Mesendoderm (in vitro differentiated cells): ENCODE data around the gene DYNLT2B.
"Not testable (repeated sequence)": the region's sequence is repeated elsewhere in the genome, so short reads cannot be mapped to it uniquely, and the experiment has no call there.

ENCODE experiments used
- DNase-seq: peaks from one replicate; pipeline ENCODE4 v3.0.0; 2013
- H2AK5ac ChIP-seq: 2 replicates; pipeline ENCODE4 v1.6.1; 2013; ENCODE audit warnings: low read length, inconsistent platforms
- H2BK120ac ChIP-seq: 2 replicates; pipeline ENCODE4 v1.6.1; 2013; ENCODE audit warnings: low read depth, mild to moderate bottlenecking, low read length, moderate library complexity, mixed read lengths
- H2BK15ac ChIP-seq: replicated peaks from 2 replicates; pipeline ENCODE4 v1.6.1; 2013; ENCODE audit warnings: low read depth, mild to moderate bottlenecking, moderate library complexity
- H2BK5ac ChIP-seq: 2 replicates; pipeline ENCODE4 v1.6.1; 2013; ENCODE audit warnings: low read length, inconsistent platforms
- H3K18ac ChIP-seq: 2 replicates; pipeline ENCODE4 v1.6.1; 2013; ENCODE audit warnings: mild to moderate bottlenecking, low read length, mixed read lengths
- H3K23ac ChIP-seq: one replicate; pipeline ENCODE4 v1.6.1; 2013; ENCODE audit warnings: low read length
- H3K27ac ChIP-seq: 2 replicates; pipeline ENCODE4 v1.5.1; 2013; ENCODE audit warnings: low read depth, mild to moderate bottlenecking, inconsistent platforms, low read length, moderate library complexity
- H3K27me3 ChIP-seq: 2 replicates; pipeline ENCODE4 v1.6.1; 2013; ENCODE audit warnings: low read length, control low read depth, mild to moderate bottlenecking, inconsistent platforms; ENCODE audit not compliant: insufficient read depth, poor library complexity
- H3K36me3 ChIP-seq: 2 replicates; pipeline ENCODE4 v1.6.1; 2013; ENCODE audit warnings: low read length, inconsistent platforms; ENCODE audit not compliant: control insufficient read depth, insufficient read depth
- H3K4ac ChIP-seq: one replicate; pipeline ENCODE4 v1.6.1; 2013; ENCODE audit warnings: low read depth, mild to moderate bottlenecking, low read length, moderate library complexity
- H3K4me1 ChIP-seq: 2 replicates; pipeline ENCODE4 v1.6.1; 2013; ENCODE audit warnings: low read depth, low read length, inconsistent platforms; ENCODE audit not compliant: control insufficient read depth
- H3K4me2 ChIP-seq: 2 replicates; pipeline ENCODE4 v1.6.1; 2013; ENCODE audit warnings: low read length
- H3K4me3 ChIP-seq: 2 replicates; pipeline ENCODE4 v1.5.1; 2013; ENCODE audit warnings: mild to moderate bottlenecking, low read length
- H3K56ac ChIP-seq: one replicate; pipeline ENCODE4 v1.6.1; 2013; ENCODE audit warnings: low read length
- H3K79me1 ChIP-seq: 2 replicates; pipeline ENCODE4 v1.6.1; 2013; ENCODE audit warnings: low read length, inconsistent platforms
- H3K79me2 ChIP-seq: 2 replicates; pipeline ENCODE4 v1.6.1; 2013; ENCODE audit warnings: mild to moderate bottlenecking, low read length; ENCODE audit not compliant: control insufficient read depth, insufficient read depth
- H3K9ac ChIP-seq: 2 replicates; pipeline ENCODE4 v1.6.1; 2013; ENCODE audit warnings: low read length, inconsistent platforms
- H4K5ac ChIP-seq: one replicate; pipeline ENCODE4 v1.6.1; 2013; ENCODE audit warnings: low read length
- H4K8ac ChIP-seq: one replicate; pipeline ENCODE4 v1.6.1; 2013; ENCODE audit warnings: low read depth, mild to moderate bottlenecking, control low read depth, low read length, moderate library complexity
- WGBS: extraction: QIAGEN DNeasy Blood & Tissue Kit; methylation state at CpG from one replicate; pipeline ENCODE4 v1.1.7; 2013; ENCODE audit warnings: low lambda C conversion rate, missing lambda C conversion rate; ENCODE audit not compliant: insufficient coverage; ENCODE audit errors: extremely low coverage; 5-methylcytosine and 5-hydroxymethylcytosine counted together

DYNLT2B gene

DNA sequence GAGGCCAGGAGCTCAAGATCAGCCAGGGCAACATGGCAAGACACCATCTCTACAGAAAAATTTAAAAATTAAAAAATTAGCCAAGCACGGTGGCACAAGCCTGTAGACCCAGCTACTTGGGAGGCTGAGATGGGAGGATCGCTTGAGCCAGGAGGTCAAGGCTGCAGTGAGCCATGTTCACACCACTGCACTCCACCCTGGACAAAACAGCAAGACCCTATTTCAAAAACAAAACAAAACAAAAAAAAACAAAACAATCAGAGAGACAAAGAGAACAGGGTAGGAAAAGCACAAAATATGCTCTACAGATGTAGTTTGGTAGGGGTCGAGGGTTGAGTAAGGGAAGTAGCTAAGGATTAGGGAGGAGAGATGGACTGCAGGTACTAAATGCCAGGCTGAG lies 3.4 kb downstream of the DYNLT2B start:
- no peaks in the 10 kb centered on the region for H3K36me3 ChIP-seq
- no CpG with 5 or more reads among the region's 3 CpGs for WGBS
- no peaks in the 10 kb centered on the region for H3K27me3 ChIP-seq

DNA sequence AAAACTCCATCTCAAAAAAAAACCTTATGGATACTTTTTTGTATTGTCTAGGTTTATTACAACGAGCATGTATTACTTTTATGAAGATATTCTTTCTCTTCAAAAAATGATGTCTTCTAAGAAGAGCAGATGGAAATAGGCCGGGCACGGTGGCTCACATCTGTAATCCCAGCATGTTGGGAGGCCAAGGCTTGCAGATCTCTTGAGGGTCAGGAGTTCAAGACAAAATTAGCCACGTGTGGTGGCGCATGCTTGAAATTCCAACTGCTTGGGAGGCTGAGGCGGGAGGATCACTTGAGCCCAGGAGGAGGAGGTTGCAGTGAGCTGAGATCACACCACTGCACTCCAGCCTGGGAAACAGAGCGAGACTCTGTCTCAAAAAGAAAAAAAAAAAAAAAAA lies 4.0 kb downstream of the DYNLT2B start:
- H3K56ac ChIP-seq = not testable (repeated sequence)

More for the DNA sequence above, 3.4 kb downstream of the DYNLT2B start:
- Histone ChIP-seq H3K4me3 (no peak overlapping the region), H3K18ac (no peak overlapping the region), H4K8ac (no peak overlapping the region), H3K79me2 (no peaks in the 10 kb centered on the region), H4K5ac (no peak overlapping the region), H3K9ac (no peak overlapping the region), H3K79me1 (no peaks in the 10 kb centered on the region), H3K23ac (no peak overlapping the region), H3K4me2 (no peak overlapping the region), H2AK5ac (no peak overlapping the region), H3K56ac (no peak overlapping the region), H2BK5ac (no peak overlapping the region), H3K27ac (no peak overlapping the region), H2BK15ac (no peak overlapping the region), H3K4ac (no peak overlapping the region), H3K4me1 (no peaks in the 10 kb centered on the region), H2BK120ac (no peak overlapping the region)
- DNase-seq = no peak

DNA sequence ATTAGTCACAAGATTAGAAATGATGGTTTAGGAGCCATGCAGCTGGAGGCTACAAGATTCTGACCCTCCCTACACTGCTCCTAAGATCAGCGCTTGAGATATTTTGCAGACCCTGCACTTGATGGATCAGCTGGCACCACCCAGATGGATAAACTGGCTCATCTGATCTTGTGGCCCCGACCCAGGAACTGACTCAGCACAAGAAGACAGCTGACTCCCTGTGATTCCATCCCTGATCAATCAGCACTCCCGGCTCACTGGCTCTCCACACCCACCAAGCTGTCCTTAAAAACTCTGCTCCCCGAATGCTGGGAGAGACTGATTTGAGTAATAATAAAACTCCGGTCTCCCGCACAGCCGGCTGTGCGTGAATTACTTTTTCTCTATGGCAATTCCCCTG lies 15.1 kb downstream of the DYNLT2B start:
- H3K4me1 ChIP-seq, H3K36me3 ChIP-seq: not testable (repeated sequence)
- whole genome bisulfite sequencing = no CpG with 5 or more reads among the region's 8 CpGs

More for the DNA sequence above, 4.0 kb downstream of the DYNLT2B start:
- H3K4me3 ChIP-seq, H3K27ac ChIP-seq, H2AK5ac ChIP-seq, H3K4me1 ChIP-seq, H2BK120ac ChIP-seq, H3K79me1 ChIP-seq, H3K4ac ChIP-seq, H3K9ac ChIP-seq, H4K8ac ChIP-seq, H3K79me2 ChIP-seq, H3K23ac ChIP-seq, DNase-seq, H2BK15ac ChIP-seq, H2BK5ac ChIP-seq, H3K36me3 ChIP-seq, H4K5ac ChIP-seq, H3K27me3 ChIP-seq, H3K4me2 ChIP-seq, H3K18ac ChIP-seq: not testable (repeated sequence)
- whole genome bisulfite sequencing = no CpG with 5 or more reads among the region's 7 CpGs

DNA sequence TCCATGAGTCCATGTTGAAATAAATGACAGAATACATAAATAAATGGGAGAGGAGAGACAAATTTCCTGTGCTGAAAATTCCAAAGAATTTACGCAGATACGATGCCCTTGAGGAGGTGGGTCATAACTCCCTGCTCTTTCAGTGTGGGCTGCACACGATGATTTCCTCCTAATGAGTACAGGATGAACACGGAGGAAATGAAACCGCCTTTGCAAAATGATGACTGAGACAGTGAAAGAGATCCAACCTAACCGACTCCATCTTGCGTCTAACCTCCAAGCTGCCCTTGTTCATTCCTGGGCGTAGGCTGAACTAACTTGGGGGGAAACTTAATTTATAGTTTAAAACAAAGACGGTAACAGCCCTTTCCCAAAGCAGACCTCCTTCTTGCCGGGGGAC lies 15.5 kb downstream of the DYNLT2B start:
- no CpG with 5 or more reads among the region's 10 CpGs for WGBS
- not testable (repeated sequence) for H2AK5ac ChIP-seq, H4K8ac ChIP-seq, H2BK15ac ChIP-seq, DNase-seq, H3K79me2 ChIP-seq, H3K27me3 ChIP-seq, H4K5ac ChIP-seq, H3K18ac ChIP-seq, H3K56ac ChIP-seq, H3K36me3 ChIP-seq, H3K4me1 ChIP-seq, H3K9ac ChIP-seq, H3K79me1 ChIP-seq, H3K4me2 ChIP-seq, H2BK120ac ChIP-seq, H3K27ac ChIP-seq, H3K23ac ChIP-seq, H3K4me3 ChIP-seq, H2BK5ac ChIP-seq, H3K4ac ChIP-seq

More for the DNA sequence above, 15.1 kb downstream of the DYNLT2B start:
- H2BK15ac ChIP-seq, H4K5ac ChIP-seq, H3K18ac ChIP-seq, H3K4ac ChIP-seq, H3K27ac ChIP-seq, H2BK5ac ChIP-seq, H3K56ac ChIP-seq, H2AK5ac ChIP-seq, H3K23ac ChIP-seq, H3K4me3 ChIP-seq, DNase-seq, H3K4me2 ChIP-seq, H3K27me3 ChIP-seq, H3K79me1 ChIP-seq, H2BK120ac ChIP-seq, H3K79me2 ChIP-seq, H4K8ac ChIP-seq, H3K9ac ChIP-seq: not testable (repeated sequence)

DNA sequence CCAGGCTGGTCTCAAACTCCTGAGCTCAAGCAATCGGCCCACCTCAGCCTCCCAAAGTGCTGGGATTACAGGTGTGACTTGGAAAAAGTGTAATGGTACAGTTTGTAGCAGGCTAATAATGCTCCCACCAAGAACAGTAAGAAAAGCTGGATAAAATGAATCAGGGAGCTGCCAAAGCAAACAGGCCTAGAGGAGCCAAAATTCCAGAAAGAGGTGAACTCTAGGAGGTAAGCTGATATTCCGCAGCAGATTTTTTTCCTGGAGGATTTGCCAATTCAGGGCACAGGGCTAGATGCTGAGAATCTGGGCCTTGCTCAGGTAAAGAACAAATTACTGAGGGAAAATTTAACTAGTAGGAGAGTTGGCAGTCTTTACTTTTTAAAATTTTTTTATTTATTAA lies 19.5 kb downstream of the DYNLT2B start:
- no peak overlapping the region for H3K4ac ChIP-seq
- no peak for DNase-seq
- no peak overlapping the region for H3K4me3 ChIP-seq
- no peak overlapping the region for H4K8ac ChIP-seq
- no peak overlapping the region for H2BK5ac ChIP-seq
- H3K56ac ChIP-seq = no peak overlapping the region
- no peaks in the 10 kb centered on the region for H3K79me2 ChIP-seq
- no peaks in the 10 kb centered on the region for H3K27me3 ChIP-seq
- H4K5ac ChIP-seq = no peak overlapping the region
- H3K23ac ChIP-seq = no peak overlapping the region
- no CpG with 5 or more reads among the region's 2 CpGs for WGBS
- H2AK5ac ChIP-seq = no peak overlapping the region
- no peak overlapping the region for H3K4me2 ChIP-seq
- H3K79me1 ChIP-seq = no peaks in the 10 kb centered on the region
- no peak overlapping the region for H2BK15ac ChIP-seq
- no peaks in the 10 kb centered on the region for H3K36me3 ChIP-seq
- no peak overlapping the region for H3K18ac ChIP-seq
- no peak overlapping the region for H3K9ac ChIP-seq
- H3K4me1 ChIP-seq = no peaks in the 10 kb centered on the region
- H2BK120ac ChIP-seq = no peak overlapping the region
- H3K27ac ChIP-seq = no peak overlapping the region

DNA sequence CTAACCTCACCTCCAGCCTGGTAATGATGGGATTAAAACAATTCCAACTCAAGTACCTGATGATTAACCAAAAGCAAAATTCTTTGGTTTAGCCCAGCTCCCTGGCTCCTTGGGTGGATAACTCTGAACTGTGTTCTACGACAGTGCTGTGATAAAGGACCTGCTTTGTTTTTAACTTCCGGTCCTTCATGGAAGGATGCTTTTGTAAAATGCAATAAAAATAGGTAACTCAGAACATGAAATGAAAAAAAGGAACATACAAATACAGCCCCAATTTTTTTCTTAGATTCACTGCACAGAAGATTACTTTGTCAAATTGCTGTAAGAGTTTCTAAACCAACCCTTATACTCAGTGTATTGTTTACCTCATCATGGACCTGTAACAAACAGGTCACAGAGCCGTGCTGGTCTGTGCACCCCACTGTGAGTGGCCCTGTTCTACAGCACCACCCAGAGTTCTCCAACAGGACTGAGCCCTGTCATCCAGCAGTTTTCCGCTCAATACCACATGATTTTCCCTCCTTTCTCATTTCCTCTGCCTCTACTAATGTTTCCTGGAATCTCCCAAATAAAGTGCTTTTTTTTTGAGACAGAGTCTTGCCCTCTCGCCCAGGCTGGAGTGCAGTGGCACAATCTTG lies 25.6 kb downstream of the DYNLT2B start:
- Histone ChIP-seq H3K4me1 (no peaks in the 10 kb centered on the region), H3K27me3 (no peaks in the 10 kb centered on the region), H4K5ac (no peak overlapping the region), H3K18ac (no peak overlapping the region), H2BK120ac (no peak overlapping the region), H3K4ac (no peak overlapping the region), H3K4me3 (no peak overlapping the region), H3K9ac (no peak overlapping the region), H3K79me1 (no peaks in the 10 kb centered on the region), H2AK5ac (no peak overlapping the region), H3K56ac (no peak overlapping the region), H3K27ac (no peak overlapping the region), H3K23ac (no peak overlapping the region), H3K36me3 (no peaks in the 10 kb centered on the region), H3K79me2 (no peaks in the 10 kb centered on the region), H3K4me2 (no peak overlapping the region), H2BK15ac (no peak overlapping the region), H4K8ac (no peak overlapping the region), H2BK5ac (no peak overlapping the region)
- peak; percentile 53 for DNase-seq
- no CpG with 5 or more reads among the region's 5 CpGs for WGBS
